HG03565 (cell line): ENCODE results near the gene SGIP1.
"Not testable (repeated sequence)": the region's sequence is repeated elsewhere in the genome, so short reads cannot be mapped to it uniquely, and the experiment has no call there.

Experiments used
- ATAC-seq: cut with Tn5 transposase; IDR thresholded peaks from one replicate; pipeline ENCODE4 v1.9.1; 2021; ENCODE audit warnings: mild to moderate bottlenecking, moderate library complexity; ENCODE audit not compliant: unreplicated experiment

Gene SGIP1

DNA sequence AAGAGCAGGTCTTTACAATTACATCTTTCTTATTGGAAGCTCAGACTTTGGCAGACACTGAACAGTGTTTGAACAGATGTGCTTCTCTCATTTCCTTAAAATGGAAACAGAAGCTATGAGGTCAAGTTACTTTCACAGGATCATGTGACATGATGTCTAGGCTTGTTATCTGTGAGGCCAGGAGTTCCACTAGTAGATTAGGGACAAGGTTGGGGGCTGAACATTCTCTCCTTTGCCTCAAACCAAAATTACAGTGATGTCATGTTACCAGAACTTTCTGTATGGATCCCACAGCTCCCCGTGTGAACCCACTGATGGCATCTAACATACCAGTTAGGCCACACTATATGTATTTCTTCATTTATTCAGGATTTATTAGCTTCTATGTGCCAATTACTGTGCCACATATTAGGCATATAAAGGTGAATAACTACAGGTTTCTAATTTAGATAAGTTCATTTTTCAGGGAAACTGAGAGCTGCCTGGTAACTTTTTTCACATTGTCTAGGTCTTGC, 224.3 kb downstream of the SGIP1 start:
- peak; percentile 100 for ATAC-seq

DNA sequence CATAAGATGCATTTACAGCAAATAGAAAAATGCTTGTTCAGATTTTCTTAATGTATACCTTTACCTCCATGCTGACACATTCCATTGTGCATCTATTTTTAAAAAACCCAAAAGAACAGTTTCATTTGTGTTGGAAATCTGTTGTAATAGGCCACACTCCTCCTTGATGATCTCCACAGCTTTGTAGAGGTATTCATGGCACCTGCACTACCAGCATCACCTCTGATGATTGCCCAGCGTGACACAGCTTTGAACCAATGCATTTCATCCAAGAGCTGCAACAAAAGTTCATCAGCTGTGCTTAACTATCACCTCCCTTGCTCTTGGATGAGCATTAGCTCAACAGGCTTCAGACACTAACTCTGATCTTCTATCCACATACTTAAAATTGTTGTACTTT, 226.6 kb downstream of the SGIP1 start:
- no peak for ATAC-seq

DNA sequence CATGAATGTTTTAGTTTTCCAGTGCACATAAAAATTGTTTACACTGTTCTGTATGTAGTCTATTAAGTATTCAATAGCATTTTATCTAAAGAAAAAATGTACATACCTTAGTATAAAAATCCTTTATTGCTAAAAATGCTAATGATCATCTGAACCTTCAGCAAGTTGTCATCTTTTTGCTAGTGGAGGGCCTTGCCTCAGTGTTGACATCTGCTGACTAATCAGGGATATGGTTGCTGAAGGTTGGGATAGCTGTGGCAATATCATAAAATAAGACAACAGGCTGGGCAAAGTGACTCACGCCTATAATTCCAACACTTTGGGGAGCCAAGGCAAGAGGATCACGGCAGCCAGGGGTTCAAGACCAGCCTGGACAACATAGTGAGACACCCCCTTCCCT, 227.3 kb downstream of the SGIP1 start:
- ATAC-seq, result no peak

DNA sequence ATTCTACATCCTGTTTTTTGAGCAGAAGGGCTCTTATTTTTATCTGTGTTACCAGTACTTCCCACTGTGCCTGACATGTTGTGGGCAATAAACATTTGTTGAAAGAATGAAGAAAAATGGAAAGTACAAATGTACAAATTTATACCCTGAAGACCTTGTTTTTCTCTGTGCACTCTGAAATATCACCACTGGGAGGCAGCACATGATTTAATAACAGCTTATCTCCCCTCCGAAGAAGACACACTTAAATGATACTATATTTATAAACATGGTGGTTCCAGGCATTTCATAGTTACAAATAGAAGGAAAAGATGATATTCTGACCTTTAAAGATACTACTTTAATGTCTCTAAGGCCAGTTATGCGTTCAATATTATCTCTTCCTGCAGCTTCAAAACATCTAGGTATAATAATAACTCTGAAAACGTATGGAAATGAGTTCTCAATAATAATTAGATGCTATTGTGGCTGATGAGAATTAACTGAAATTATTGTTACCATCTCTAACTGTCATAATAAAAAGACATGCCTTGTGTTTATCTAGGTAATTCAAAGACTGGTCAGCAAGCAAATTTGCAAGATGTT, 231.1 kb downstream of the SGIP1 start:
- peak; percentile 66 for ATAC-seq

DNA sequence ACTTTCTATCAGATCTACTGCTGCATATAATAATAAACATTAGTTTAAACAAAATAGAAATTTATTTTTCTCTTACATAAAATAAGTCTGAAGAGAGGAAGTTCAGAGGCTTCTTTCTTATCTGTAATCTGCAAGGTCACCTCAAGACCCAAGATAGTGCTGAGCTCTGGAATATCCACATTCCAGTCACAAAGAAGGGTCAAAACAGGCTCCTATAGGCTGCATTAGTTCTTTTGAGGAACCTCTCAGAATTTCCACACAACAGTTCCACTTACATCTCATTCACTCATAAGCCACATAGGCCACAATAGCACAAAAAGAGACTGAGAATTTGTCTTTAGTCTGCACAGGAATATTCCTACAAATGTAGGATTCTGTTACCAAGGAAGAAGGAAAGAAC, 233.7 kb downstream of the SGIP1 start:
- no peak for ATAC-seq

DNA sequence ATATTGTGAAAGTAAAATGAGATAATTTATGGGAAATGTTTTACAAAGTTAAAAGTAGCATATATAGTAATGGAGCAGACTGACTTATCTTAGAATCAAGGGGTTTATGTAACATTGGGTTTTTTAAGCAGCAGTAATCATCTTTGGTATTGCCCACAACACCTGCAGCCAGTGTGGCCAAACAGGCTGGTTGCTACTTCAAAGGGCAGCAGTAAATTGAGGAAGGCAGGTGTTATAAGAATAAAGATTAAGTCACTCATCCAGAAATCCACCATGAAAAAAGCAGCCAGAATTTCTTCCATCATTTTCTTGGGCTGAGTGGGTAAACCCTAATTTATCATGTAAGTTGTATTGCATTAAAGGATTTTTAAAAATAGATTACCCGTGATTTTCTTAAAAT, 235.0 kb downstream of the SGIP1 start:
- no peak for ATAC-seq

DNA sequence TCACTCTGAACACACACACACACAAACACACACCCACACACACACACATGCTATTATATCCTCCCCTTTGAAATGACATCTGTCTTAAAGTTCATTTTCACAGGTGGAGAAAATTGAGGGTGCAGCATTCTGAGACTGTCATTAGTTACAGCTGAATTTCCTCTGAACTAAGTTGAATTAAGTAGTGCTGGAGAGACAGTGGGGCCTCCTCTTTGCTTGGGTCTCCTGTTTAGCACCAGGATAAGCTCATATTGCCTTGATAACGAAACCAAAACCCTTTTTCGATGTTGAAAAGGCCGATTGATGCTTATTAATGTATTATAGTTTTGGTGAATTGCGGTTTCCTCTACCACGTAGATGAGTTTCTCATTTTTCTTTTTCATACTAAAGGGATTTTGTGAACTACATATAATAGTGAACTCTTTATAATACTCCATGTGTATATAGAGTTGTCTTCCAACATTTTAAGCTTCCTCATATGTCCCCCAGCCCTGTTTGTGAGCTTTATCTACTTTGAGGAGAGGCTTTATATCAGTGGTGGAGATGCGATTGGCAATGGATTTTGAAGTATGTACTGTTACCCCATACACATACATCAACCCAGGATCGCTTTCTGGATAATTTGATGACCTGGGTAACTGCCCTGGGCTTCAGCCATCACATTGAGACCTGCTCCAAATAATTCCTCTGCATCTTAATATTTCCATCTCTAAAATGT, 235.7 kb downstream of the SGIP1 start:
- ATAC-seq, result no peak

DNA sequence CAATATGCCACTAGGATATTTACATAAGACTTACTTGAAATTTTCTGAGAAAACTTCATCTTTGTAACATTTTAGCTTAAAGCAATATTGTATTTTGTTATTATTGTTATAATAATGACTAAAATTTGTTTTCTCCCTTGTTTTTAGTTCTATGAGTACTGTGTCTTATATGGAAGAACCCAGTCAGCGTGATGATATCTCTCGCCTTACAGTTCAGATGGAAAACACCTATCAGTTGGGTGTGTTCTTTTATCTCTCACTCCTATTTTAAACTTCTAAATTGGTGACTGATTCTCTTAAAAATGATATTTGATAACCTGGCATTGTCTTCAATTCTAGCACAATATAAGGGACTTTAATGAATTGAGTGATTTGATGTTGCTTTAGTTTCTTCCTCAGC, 236.3 kb downstream of the SGIP1 start:
- ATAC-seq, result no peak

DNA sequence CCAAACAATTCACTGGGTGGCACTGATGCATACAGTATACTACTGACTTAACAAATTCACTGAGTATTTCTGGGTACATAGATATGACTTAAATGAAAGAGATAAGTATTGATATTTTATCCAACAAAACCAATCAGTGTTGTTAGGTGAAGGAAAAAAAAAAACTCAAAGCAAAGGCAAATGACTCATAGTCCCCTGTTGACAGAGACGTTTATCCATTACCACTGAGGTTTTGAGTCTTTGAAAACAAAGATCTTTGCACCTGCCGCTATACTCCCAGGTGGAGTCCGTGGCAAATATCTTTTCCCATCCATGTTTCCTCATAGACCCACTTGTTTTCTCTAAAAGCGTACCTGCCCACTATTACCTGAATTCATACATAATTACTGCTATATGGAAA, 236.7 kb downstream of the SGIP1 start:
- no peak for ATAC-seq

DNA sequence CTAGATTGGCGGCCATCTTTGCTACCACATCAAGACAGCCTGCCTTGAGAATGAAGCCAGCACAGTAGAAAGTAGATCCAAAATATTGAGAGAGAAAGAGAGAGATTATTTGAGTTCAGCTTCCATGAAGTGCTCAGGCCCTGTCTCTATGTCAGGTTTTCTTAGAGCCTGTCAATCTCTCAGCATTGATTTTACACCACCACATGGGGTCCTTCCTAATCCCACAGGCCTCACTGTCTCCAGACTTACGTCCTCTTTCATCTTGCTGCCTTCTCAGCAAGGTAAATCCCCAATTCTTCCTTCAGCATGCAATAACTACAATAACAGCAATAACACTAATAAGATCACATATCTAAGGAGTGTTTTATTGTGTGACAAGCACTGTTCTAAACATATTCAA, 239.3 kb downstream of the SGIP1 start:
- ATAC-seq, result no peak

DNA sequence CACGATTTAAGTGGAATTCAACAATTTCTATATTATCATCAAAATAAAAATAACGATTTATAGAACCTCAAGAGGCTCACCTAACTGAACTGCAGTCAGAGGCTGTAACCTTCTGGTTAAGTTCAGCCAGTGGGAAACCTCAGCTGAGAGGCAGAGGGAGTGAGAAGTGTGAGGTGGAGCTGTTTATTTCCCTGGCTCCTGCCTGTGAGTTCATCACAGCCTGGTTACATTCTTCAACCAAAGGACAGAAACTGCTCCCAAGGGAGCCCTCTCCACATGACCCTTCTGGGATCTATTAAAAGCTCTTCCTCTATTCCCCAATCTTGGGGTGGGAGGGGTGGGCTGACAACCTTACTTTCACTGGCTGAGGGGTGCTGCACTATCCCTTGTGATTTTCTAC, 240.5 kb downstream of the SGIP1 start:
- no peak for ATAC-seq

DNA sequence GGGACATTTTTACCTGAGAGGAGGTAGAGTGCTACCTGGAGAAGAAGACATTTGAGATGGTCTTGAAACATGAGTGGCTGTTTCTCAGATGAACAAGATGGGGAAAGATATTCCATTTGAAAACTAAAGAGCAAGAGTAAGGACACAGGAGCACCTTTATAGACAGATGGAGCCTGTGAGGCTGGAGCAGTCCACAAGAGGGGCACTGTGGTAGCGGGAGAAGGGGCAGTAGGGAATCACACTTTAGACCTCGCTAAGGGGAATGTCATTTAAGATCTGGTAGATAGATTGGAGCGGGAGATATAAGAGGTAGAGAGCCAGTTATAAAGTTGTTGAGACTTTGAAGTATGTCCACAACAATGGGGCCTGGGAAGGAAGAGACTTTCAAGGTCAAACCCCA, 241.7 kb downstream of the SGIP1 start:
- ATAC-seq, result no peak

DNA sequence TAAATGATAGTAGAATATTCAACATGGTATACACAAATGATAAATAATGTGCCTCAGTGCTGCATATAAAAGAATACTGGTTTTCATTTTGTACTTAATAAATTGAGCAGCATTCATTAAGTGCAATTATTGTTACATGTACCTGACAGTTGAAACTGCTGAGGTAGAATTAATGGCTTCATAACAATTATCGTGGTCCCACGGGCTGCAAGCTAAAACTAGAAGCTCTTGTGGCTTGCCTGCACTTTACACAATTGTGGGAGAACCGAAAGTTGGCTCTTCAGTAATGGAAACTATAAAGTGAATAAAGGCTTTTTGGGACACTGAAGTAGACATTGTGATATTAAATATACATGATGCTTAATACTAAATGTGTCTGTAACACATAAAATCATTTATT, 243.9 kb downstream of the SGIP1 start:
- ATAC-seq, result no peak

DNA sequence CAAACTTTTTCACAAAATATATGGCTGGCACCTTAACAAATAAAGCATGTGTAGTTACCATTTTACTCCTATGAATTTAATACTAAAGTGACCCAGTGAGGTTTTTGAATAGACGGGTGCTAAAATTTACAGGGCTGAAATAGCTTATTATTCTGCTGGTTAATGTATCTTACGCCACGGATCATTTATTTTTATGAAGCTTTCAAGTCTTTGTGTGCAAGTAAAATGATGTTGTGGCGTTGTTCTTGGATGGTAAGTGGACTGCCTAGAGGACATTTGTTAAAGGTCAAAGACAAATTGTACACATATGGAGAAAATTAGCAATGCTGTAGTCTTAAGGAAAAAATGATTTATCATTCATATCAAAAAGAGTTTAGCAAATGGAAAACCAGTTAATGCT, 244.3 kb downstream of the SGIP1 start:
- ATAC-seq, result no peak

DNA sequence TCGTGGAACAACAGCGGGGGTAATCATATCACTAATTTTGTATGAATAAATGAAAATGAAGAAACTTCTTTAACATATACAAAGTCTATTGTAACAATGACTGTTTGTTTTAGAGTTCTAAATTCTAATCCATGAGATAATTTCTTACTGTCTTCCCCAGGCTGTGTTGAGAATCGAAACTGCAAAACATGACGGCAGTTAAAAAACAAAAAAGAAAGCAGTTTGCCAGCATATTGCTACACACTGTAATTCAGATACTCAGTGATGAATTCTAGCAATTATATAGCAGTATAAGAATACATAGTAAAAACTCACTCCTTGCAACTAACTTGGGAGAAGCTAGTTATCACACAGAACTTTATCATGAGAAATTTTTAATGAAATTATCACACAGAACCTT, 245.0 kb downstream of the SGIP1 start:
- ATAC-seq, result no peak

DNA sequence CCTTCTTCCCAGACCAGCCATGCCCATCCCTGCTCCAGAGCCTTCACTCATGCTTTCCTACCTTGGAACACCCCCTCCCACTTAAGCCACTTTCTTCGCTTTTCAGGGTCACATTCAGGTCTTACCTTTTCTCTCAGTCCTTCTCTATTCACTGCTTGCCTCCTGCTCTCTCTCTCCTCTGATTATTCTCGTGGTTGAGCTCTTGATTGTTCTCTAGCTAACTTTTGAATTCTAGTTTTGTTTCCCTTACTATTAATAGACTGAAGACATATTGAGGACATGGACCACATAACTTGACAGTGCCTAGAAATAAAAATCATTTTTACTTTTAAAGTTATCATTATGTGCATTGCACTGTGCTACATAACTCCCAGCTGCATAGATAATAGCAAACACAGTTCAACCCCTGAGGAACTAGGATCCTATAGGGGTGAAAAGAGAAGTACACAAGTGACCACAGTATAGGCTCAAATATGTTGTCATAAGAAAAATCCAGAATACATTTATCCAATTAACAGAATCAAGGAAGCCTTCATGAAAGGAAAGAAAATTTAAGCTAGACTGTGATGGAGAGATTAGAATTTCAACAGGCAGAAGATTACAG, 245.6 kb downstream of the SGIP1 start:
- no peak for ATAC-seq

DNA sequence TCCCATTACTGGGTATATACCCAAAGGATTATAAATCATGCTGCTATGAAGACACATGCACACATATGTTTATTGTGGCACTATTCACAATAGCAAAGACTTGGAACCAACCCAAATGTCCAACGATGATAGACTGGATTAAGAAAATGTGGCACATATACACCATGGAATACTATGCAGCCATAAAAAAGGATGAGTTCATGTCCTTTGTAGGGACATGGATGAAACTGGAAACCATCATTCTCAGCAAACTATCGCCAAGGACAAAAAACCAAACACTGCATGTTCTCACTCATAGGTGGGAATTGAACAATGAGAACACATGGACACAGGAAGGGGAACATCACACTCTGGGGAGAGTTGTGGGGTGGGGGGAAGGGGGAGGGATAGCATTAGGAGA, 251.8 kb downstream of the SGIP1 start:
- not testable (repeated sequence) for ATAC-seq

DNA sequence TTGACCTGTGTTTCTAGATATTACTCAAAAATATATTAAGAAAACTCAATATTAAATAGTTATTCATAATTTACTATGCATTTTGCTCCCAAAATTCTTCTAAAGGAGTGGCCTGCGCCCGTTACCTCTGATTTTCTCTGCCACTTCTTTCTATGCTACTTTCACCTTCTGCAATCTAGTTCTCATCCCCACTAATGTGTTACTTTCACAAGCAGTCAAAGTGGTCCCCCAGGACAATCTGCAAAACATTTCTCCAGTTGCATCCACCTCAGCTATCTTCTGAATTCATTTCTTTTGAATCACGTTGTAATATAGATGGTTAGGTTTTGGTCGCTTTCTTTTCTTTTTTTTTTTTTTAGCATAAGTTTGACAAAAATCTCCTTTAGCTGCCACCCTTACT, 253.7 kb downstream of the SGIP1 start:
- no peak for ATAC-seq

DNA sequence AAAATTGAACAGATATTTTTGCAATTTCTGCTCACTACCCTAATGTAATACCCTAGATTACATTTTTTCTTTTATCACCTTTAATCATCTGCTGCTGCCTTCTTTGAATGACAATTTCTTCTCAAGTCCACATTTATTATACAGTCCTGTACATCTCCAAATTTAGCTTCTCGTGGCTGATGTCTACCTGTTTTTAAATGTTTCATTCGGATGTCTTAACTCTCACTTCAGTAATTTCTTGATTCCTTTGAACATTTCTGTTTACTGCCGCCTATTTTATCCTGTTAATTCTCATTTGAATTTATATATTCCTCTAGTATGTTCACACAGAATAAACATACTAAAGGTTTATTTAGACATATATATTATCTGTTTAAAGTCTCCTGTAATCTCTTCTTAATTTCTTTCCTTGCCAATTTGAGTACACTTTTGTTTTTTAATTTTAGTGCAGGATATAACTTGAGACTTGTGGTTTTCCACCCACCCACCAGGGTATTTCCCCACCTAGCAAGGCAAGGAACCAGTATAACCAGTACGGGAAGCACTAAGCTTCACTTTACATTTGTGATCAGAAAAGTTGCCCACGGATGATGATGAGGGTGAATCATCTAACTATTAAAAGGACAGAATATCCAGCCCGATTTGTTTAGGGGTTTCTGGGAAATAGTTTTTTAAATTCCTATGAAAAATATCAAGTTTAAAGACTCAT, 254.4 kb downstream of the SGIP1 start:
- ATAC-seq, result peak; percentile 82

DNA sequence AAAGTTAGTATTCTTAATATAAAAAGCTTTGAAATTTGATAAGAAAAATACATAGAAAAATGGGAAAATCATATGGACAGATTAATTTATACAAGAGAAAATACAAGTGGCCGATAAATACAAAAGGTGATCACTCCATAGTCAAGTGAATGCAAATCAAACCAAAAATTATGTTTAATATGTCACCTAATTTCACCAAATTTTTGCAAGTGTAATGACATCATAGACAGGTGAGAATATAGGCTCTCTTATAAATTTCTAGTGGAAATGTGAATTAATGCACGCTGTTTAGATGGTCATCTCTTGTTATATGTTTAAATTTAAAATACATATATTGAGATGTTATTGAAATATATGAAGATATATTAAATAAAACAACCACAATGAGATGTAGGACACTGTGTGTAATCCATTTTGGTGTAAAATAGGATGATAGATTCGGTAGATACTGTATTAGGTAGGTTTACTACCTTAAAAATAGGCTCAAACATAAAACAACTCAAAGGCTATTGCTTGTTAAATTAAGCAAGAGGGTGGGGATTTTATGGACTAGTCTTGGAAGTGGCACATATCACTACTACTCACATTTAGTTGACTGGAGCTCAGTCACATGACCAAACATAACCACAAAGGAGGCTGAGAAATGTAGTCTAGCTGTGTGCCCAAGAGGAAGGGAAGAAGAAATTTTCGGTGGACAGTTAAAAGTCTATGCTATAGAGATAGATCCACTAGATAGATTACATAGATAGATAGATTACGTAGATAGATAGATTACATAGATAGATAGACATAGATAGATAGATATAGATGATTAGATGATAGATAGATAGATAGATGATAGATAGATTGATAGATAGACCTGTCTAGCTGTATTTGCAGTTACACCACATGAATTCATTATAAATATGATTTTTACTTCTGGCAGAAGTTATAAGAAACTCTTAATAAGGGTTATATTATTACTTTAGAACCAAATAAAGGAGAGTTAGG, 258.0 kb downstream of the SGIP1 start:
- ATAC-seq, result no peak

DNA sequence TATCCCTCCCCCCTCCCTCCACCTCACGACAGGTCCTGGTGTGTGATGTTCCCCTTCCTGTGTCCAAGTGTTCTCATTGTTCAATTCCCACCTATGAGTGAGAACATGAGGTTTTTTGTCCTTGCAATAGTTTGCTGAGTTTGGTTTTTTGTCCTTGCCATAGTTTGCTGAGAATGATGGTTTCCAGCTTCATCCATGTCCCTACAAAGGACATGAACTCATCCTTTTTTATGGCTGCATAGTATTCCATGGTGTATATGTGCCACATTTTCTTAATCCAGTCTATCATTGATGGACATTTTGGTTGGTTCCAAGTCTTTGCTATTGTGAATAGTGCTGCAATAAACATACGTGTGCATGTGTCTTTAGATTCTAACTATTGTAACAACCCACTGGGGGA, 261.9 kb downstream of the SGIP1 start:
- ATAC-seq, result not testable (repeated sequence)
